Measurements from ENCODE around the gene ARHGAP33.

ARHGAP33 gene

GRCh38 chr19:35777961-35778360 lies 2.6 kb downstream of the ARHGAP33 start:
- DNase-seq, result no peak

- no peak for DNase-seq
These were observed 3.7 kb downstream of the ARHGAP33 start for GRCh38 chr19:35779033-35779432.

- no peak for DNase-seq
These were observed 4.7 kb downstream of the ARHGAP33 start for GRCh38 chr19:35780058-35780457.

- DNase-seq, result no peak
These were observed 5.4 kb downstream of the ARHGAP33 start for GRCh38 chr19:35780717-35781116.

GRCh38 chr19:35781650-35782049 lies 6.3 kb downstream of the ARHGAP33 start:
- DNase-seq, result no peak

- no peak for DNase-seq
These were observed 7.2 kb downstream of the ARHGAP33 start for GRCh38 chr19:35782589-35782988.

- DNase-seq, result no peak
These were observed 8.4 kb downstream of the ARHGAP33 start for GRCh38 chr19:35783469-35784434.

- no peak for DNase-seq
These were observed 9.4 kb downstream of the ARHGAP33 start for GRCh38 chr19:35784503-35785338.

GRCh38 chr19:35785339-35785627 lies 9.9 kb downstream of the ARHGAP33 start:
- DNase-seq, result no peak

- DNase-seq, result no peak
These were observed 11.2 kb downstream of the ARHGAP33 start for GRCh38 chr19:35786299-35787160.

GRCh38 chr19:35787227-35787799 lies 11.9 kb downstream of the ARHGAP33 start:
- no peak for DNase-seq

GRCh38 chr19:35788205-35788960 lies 13.0 kb downstream of the ARHGAP33 start:
- DNase-seq, result no peak

- DNase-seq, result no peak
These were observed 14.0 kb downstream of the ARHGAP33 start for GRCh38 chr19:35789195-35789977.

GRCh38 chr19:35789978-35790944 lies 14.9 kb downstream of the ARHGAP33 start:
- DNase-seq, result no peak

- DNase-seq, result no peak
These were observed 15.8 kb downstream of the ARHGAP33 start for GRCh38 chr19:35790981-35791813.

- no peak for DNase-seq
These were observed 16.5 kb downstream of the ARHGAP33 start for GRCh38 chr19:35791814-35792279.

GRCh38 chr19:35792312-35792711 lies 16.9 kb downstream of the ARHGAP33 start:
- DNase-seq, result no peak

GRCh38 chr19:35792888-35793287 lies 17.5 kb downstream of the ARHGAP33 start:
- DNase-seq, result no peak
